RWPE1 (cell line): ENCODE results near the gene CAPN13.

Experiments
- CTCF ChIA-PET: fragments of 350-600 bp; sonication (Branson Sonifier 250); formaldehyde crosslinking; extraction: SDS; loops from one replicate; lab custom pipeline; 2021; lab: Yijun Ruan, JAX
- POLR2A ChIA-PET: fragments of 400-600 bp; formaldehyde crosslinking; extraction: SDS; loops from one replicate; lab custom pipeline; 2020; ENCODE audit warnings: antibody characterized with exemption; ENCODE audit not compliant: low non-redundant PET; lab: Yijun Ruan, JAX
- DNase-seq: peaks from one replicate; pipeline ENCODE4 v3.0.0; 2012; ENCODE audit warnings: low spot score
- H3K27ac ChIP-seq: fragments of 450-650 bp; 2 replicates; pipeline ENCODE4 v1.5.1; 2017
- TF ChIP-seq, protein P1 (sequence below): fragments of 450-650 bp; conservative IDR thresholded peaks from 2 replicates; pipeline ENCODE4 v1.5.1; 2017; ENCODE audit warnings: low read depth, mild to moderate bottlenecking

CAPN13 gene

DNA sequence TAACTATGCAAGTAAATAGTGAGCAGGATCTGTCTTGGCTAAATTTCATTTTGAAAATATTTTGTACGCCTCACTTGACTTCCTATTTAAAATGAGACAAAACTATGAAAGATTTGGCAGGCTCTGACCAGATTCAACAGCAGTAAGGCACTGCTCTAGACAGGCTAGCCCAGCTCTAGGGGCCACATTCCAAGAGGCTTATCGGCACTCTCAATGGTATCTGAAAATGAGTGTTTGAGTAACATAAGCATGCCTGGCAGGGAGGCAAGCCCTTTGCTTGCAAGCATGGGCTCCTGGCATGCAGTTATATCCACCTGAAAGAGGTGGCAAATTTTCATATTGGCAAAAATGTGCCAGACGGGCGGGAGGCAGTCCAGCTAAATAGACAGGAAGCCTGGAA is 10.5 kb downstream of the CAPN13 start:
- ChIA-PET POLR2A (no interaction called here), CTCF (no interaction called here)
- no peak for DNase-seq
- TF ChIP-seq, protein P1, sequence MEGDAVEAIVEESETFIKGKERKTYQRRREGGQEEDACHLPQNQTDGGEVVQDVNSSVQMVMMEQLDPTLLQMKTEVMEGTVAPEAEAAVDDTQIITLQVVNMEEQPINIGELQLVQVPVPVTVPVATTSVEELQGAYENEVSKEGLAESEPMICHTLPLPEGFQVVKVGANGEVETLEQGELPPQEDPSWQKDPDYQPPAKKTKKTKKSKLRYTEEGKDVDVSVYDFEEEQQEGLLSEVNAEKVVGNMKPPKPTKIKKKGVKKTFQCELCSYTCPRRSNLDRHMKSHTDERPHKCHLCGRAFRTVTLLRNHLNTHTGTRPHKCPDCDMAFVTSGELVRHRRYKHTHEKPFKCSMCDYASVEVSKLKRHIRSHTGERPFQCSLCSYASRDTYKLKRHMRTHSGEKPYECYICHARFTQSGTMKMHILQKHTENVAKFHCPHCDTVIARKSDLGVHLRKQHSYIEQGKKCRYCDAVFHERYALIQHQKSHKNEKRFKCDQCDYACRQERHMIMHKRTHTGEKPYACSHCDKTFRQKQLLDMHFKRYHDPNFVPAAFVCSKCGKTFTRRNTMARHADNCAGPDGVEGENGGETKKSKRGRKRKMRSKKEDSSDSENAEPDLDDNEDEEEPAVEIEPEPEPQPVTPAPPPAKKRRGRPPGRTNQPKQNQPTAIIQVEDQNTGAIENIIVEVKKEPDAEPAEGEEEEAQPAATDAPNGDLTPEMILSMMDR, result no peak
- H3K27ac ChIP-seq, result no peak overlapping the region

DNA sequence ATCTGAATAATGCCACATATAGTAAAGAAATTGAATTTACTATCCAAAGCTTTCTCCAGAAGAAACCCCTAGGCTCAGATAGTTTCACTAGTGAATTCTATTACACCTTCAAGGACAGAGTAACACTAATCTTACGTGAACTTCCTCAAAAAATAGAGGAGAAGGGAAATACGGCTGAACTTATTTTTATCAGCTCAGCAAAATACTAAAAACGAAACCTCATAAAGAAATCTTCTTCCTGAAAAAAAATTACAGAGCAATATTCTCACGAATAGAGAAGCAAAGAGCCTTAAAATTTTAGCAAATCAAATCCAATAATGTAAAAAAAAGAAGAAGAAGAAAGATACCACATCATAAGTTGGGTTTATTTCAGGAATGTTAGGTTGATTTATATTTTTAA is 14.7 kb downstream of the CAPN13 start:
- no peak overlapping the region for H3K27ac ChIP-seq
- no peak for DNase-seq
- TF ChIP-seq, protein P1, result no peak
- CTCF ChIA-PET, result no interaction called here
- POLR2A ChIA-PET, result no interaction called here

DNA sequence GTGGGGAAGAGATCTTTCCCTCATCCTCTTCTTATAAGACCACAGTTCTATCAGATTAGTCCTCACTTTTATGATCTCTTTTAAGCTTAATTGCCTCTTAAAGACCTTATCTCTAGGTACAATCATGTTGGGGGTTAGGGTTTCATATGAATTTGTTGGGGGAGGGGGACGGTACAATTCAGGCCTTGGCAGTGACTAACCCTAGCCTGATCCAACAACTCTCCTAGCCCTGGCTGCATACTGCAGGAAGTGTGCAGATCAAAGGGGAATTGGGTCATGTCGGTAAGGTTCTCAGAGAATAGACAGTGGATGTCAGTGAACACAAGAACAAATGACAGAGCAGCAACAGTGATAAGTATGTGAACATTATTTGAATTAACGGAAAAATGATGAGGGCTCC is 16.4 kb downstream of the CAPN13 start:
- CTCF ChIA-PET, result interaction anchor here (0.6 kb wide), 1 partner anchor 549 kb away, joined by 3 read pairs; no protein-coding TSS in a partner anchor
- no peak for DNase-seq
- TF ChIP-seq, protein P1, result no peak
- POLR2A ChIA-PET, result no interaction called here
- H3K27ac ChIP-seq, result no peak overlapping the region

DNA sequence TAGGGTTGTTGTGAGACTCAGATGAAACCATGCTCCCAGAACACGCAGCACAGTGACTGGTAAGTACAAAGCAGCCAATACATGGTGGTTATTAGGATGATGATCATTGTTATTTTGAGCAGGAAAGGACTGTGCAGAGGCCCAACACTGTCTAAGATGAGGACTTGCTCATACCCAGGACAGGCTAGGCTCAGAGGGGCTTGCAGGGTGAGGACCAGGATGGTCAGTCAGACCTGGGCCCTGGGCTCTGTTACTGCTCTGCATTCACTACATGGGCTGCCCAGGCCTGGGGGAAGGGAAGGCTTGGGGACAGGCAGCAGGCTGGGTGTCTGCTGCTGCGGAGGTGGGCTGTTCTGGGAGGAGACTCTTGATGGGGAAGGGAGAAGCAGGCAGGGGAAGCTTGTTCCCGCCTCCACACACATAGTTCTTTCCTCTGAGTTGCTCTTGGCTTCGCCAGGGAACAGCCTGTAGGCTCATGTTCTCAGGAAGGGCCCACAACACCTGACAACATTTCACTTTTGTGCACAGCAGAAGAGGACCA is 17.5 kb downstream of the CAPN13 start:
- CTCF ChIA-PET, result interaction anchor here (0.6 to 0.7 kb wide), 2 partner anchors 9 to 385 kb away, joined by 3 read pairs; no protein-coding TSS in a partner anchor
- no peak overlapping the region for H3K27ac ChIP-seq
- TF ChIP-seq, protein P1, result no peak
- DNase-seq, result no peak
- POLR2A ChIA-PET, result no interaction called here

DNA sequence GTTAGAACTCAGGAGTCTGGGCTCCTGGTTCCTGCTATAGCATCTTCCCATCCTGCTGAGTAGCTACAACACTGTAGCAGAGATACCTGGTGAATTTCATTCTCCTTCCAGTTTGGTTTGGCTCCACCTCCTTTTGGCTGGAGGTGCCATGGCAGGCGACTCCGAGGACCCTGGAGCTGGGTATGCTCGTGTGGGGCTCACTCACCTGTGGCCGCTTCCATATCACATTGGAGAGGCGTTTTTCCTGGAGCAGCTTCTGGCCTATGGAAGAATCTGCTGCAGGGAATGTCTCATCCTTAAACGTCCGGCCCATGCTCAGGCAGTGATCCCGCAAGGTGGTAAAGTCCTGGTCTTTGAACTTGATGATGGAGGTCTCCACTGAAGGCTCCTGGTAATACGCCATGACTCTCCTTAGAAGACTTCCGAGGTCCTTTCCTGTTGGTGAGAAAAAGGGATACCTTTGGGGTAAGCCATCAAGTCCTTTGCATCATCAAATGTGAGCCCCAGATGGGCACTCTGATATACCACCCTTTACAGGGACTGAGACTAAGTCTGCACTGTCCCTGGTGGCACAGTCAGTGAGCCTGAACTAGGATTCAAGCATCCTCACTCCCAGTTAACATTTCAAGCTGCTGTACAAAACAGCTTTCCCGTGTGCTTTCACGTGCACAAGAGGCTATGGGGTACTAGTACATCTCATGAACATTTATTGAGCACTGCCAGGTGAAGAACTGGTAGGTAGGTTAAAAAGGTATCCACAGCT is 20.1 kb downstream of the CAPN13 start:
- DNase-seq, result no peak
- no peak overlapping the region for H3K27ac ChIP-seq
- CTCF ChIA-PET, result interaction anchor here (0.6 kb wide), 1 partner anchor 98 kb away, joined by 3 read pairs; no protein-coding TSS in a partner anchor
- TF ChIP-seq, protein P1, result no peak
- POLR2A ChIA-PET, result no interaction called here

DNA sequence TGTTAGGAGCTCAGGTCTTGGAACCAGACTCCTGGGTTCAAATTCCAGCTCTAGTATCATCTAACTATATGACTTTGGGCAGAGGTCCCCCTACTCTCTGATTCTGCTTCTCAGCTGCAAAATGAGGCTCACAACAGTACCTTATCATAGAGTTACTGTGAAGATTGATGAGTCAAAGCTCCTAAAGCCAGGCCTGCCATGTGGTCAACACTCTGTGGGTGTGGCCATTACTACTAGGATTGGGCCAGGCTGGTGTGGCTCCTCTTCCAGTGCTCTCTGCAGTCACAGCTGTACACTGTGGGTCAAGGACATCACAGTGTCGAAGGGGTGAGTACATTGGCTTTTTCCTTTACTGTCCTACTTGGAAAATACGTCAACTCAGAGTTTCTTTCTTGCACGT is 22.6 kb downstream of the CAPN13 start:
- DNase-seq, result no peak
- POLR2A ChIA-PET, result interaction anchor here (0.5 kb wide), 1 partner anchor 47 kb away, joined by 3 read pairs; no protein-coding TSS in a partner anchor
- CTCF ChIA-PET, result no interaction called here
- no peak overlapping the region for H3K27ac ChIP-seq
- TF ChIP-seq, protein P1, result no peak
